H1 (cell line): Measurements from ENCODE around the gene THBD. TPM values are rescaled to one million over a fixed set of nuclear protein-coding genes. Genes with fewer than 3 reads are reported as not detected.

Experiments used
- CTCF ChIA-PET: fragments of 300-600 bp; sonication (Branson Sonifier 250); formaldehyde crosslinking; loops from one replicate; lab custom pipeline; 2021; ENCODE audit not compliant: partially characterized antibody; lab: Charles Lee
- POLR2A ChIA-PET: fragments of 300-600 bp; sonication (Branson Sonifier 250); formaldehyde crosslinking; loops from one replicate; lab custom pipeline; 2021; ENCODE audit warnings: inconsistent platforms; ENCODE audit not compliant: partially characterized antibody; lab: Charles Lee
- DNase-seq, 2 experiments: peaks; one replicate each; pipeline versions ENCODE4 v3.0.0 to v3.0.0-alpha.2; 2010 to 2022; ENCODE audit warnings: low spot score in 2 of 2, low read depth in 1 of 2, mixed read lengths in 1 of 2
- FAIRE-seq: peaks from 2 replicates; lab custom pipeline; 2011; peaks lifted over from hg19 to GRCh38; lab: Jason Lieb, UNC
- H2AFZ ChIP-seq: 2 replicates; pipeline ENCODE4 v1.8.1; 2012; ENCODE audit warnings: low read length, inconsistent platforms
- H2AK5ac ChIP-seq: 2 replicates; pipeline ENCODE4 v1.6.1; 2013; ENCODE audit warnings: low read depth, low read length
- H2BK120ac ChIP-seq: replicated peaks from 2 replicates; pipeline ENCODE3; 2013; ENCODE audit warnings: low read depth, low read length, inconsistent platforms
- H2BK12ac ChIP-seq: 2 replicates; pipeline ENCODE4 v1.6.1; 2013; ENCODE audit warnings: low read depth, low read length
- H2BK15ac ChIP-seq: 2 replicates; pipeline ENCODE4 v1.6.1; 2013; ENCODE audit warnings: low read length
- H2BK20ac ChIP-seq: 2 replicates; pipeline ENCODE4 v1.6.1; 2013; ENCODE audit warnings: low read length
- H2BK5ac ChIP-seq: 2 replicates; pipeline ENCODE4 v1.6.1; 2013; ENCODE audit warnings: low read depth, low read length
- H3K14ac ChIP-seq: 2 replicates; pipeline ENCODE4 v1.6.1; 2013; ENCODE audit warnings: inconsistent platforms; ENCODE audit not compliant: insufficient read length
- H3K18ac ChIP-seq: 2 replicates; pipeline ENCODE4 v1.6.1; 2013; ENCODE audit warnings: low read length; ENCODE audit errors: extremely low read depth
- H3K23ac ChIP-seq: 2 replicates; pipeline ENCODE4 v1.6.1; 2013; ENCODE audit warnings: inconsistent platforms; ENCODE audit not compliant: insufficient read length
- H3K23me2 ChIP-seq: 2 replicates; pipeline ENCODE4 v1.6.1; 2013; ENCODE audit warnings: low read depth, low read length
- H3K27ac ChIP-seq: 2 replicates; pipeline ENCODE4 v1.6.1; 2011; ENCODE audit warnings: low read depth, low read length, inconsistent platforms
- H3K27me3 ChIP-seq, 4 experiments: replicated peaks in 1 of 4; 1 replicate in 1 of 4; 2 replicates in 3 of 4; pipeline versions ENCODE4 v1.6.1 to v1.8.1; 2011 to 2013; ENCODE audit warnings: low read length in 3 of 4, mild to moderate bottlenecking in 3 of 4, inconsistent platforms in 2 of 4, mixed read lengths in 2 of 4, moderate library complexity in 1 of 4; ENCODE audit not compliant: control insufficient read depth in 3 of 4, insufficient read depth in 3 of 4; ENCODE audit errors: extremely low read depth in 1 of 4
- H3K36me3 ChIP-seq, 4 experiments: 2 replicates each; pipeline versions ENCODE4 v1.6.1 to v1.8.1; 2011 to 2013; ENCODE audit warnings: mild to moderate bottlenecking in 4 of 4, low read length in 3 of 4, moderate library complexity in 2 of 4, control low read depth in 1 of 4, inconsistent platforms in 1 of 4; ENCODE audit not compliant: insufficient read depth in 4 of 4, control insufficient read depth in 2 of 4
- H3K4ac ChIP-seq: replicated peaks from 2 replicates; pipeline ENCODE3; 2013; ENCODE audit warnings: low read length, low read depth, mixed read lengths, inconsistent platforms; ENCODE audit not compliant: insufficient read length
- H3K4me1 ChIP-seq, 4 experiments: replicated peaks in 1 of 4; 1 replicate in 1 of 4; 2 replicates in 3 of 4; pipeline versions ENCODE4 v1.6.1 to v1.8.1; 2011 to 2013; ENCODE audit warnings: low read length in 3 of 4, inconsistent platforms in 2 of 4, mixed read lengths in 1 of 4; ENCODE audit not compliant: insufficient read depth in 4 of 4, control insufficient read depth in 3 of 4
- H3K4me2 ChIP-seq, 2 experiments: 2 replicates each; pipeline versions ENCODE4 v1.6.1 to v1.8.1; 2011 to 2013; ENCODE audit warnings: low read depth in 2 of 2, low read length in 2 of 2, control low read depth in 1 of 2, inconsistent platforms in 1 of 2, mild to moderate bottlenecking in 1 of 2; ENCODE audit not compliant: insufficient read depth in 1 of 2
- H3K4me3 ChIP-seq, 4 experiments: fragments of 200-600, 300-600 bp in 1 of 4; sonication (generic), shearing (Covaris generic), sonication (Bioruptor Twin) in 1 of 4; 2 replicates each; pipeline versions ENCODE4 v1.5.1 to v1.8.1; 2011 to 2016; ENCODE audit warnings: low read length in 4 of 4, low read depth in 3 of 4, control low read depth in 2 of 4, inconsistent platforms in 2 of 4, mild to moderate bottlenecking in 2 of 4, mixed read lengths in 1 of 4, moderate library complexity in 1 of 4; ENCODE audit not compliant: insufficient read depth in 2 of 4; ENCODE audit errors: extremely low read depth in 1 of 4
- H3K56ac ChIP-seq: replicated peaks from 2 replicates; pipeline ENCODE3; 2013; ENCODE audit warnings: low read depth, mild to moderate bottlenecking, mixed read lengths, low read length, inconsistent platforms; ENCODE audit not compliant: insufficient read length
- H3K79me1 ChIP-seq: 2 replicates; pipeline ENCODE4 v1.6.1; 2013; ENCODE audit warnings: low read depth, low read length, control low read depth
- H3K79me2 ChIP-seq, 2 experiments: 2 replicates each; pipeline versions ENCODE4 v1.6.1 to v1.8.1; 2012 to 2013; ENCODE audit warnings: low read length in 2 of 2, mild to moderate bottlenecking in 2 of 2, inconsistent platforms in 1 of 2; ENCODE audit not compliant: insufficient read depth in 2 of 2, control insufficient read depth in 1 of 2
- H3K9ac ChIP-seq, 4 experiments: replicated peaks in 1 of 4; 1 replicate in 1 of 4; 2 replicates in 3 of 4; pipeline versions ENCODE4 v1.6.1 to v1.8.1; 2011 to 2013; ENCODE audit warnings: low read depth in 3 of 4, low read length in 3 of 4, control low read depth in 2 of 4, mild to moderate bottlenecking in 2 of 4, moderate library complexity in 2 of 4, inconsistent platforms in 1 of 4; ENCODE audit errors: extremely low read depth in 1 of 4
- H3K9me3 ChIP-seq, 2 experiments: 2 replicates each; pipeline versions ENCODE4 v1.6.1 to v1.8.1; 2012 to 2013; ENCODE audit warnings: mild to moderate bottlenecking in 2 of 2, moderate library complexity in 2 of 2, control low read depth in 1 of 2, inconsistent platforms in 1 of 2, low read depth in 1 of 2, low read length in 1 of 2, mixed read lengths in 1 of 2; ENCODE audit not compliant: insufficient read depth in 2 of 2
- H4K20me1 ChIP-seq, 2 experiments: replicated peaks in 1 of 2; 2 replicates each; pipeline versions ENCODE3 to v1.8.1; 2011 to 2013; ENCODE audit warnings: inconsistent platforms in 2 of 2, low read length in 2 of 2, mild to moderate bottlenecking in 1 of 2; ENCODE audit not compliant: insufficient read depth in 2 of 2, control insufficient read depth in 1 of 2
- H4K5ac ChIP-seq: 2 replicates; pipeline ENCODE4 v1.6.1; 2013; ENCODE audit warnings: low read length, low read depth, mixed read lengths, inconsistent platforms; ENCODE audit not compliant: insufficient read length
- H4K8ac ChIP-seq: 2 replicates; pipeline ENCODE4 v1.8.0; 2013; ENCODE audit warnings: mild to moderate bottlenecking, moderate library complexity, low read length, inconsistent platforms; ENCODE audit not compliant: insufficient read depth; ENCODE audit errors: extremely low read depth
- H4K91ac ChIP-seq: replicated peaks from 2 replicates; pipeline ENCODE3; 2013; ENCODE audit warnings: low read length, mixed read lengths, inconsistent platforms; ENCODE audit not compliant: insufficient read length
- ASH2L ChIP-seq: fragments of 200-600, 300-600 bp; sonication (generic); IDR thresholded peaks from one replicate; pipeline ENCODE4 v1.7.1; 2017; ENCODE audit warnings: low read length
- BCL11A ChIP-seq, 2 experiments: IDR thresholded peaks; one replicate each; pipeline ENCODE4 v1.6.1; 2011; ENCODE audit warnings: low read depth in 2 of 2, low read length in 2 of 2, mild to moderate bottlenecking in 2 of 2
- HDAC6 ChIP-seq: IDR thresholded peaks from one replicate; pipeline ENCODE4 v1.7.1; 2012; ENCODE audit warnings: low read depth, mild to moderate bottlenecking, inconsistent platforms, low read length, moderate library complexity
- KDM4A ChIP-seq: IDR thresholded peaks from one replicate; pipeline ENCODE4 v1.7.1; 2012; ENCODE audit warnings: low read depth, mild to moderate bottlenecking, moderate library complexity, low read length, inconsistent platforms; ENCODE audit not compliant: severe bottlenecking
- MAFK ChIP-seq: IDR thresholded peaks from 2 replicates; pipeline ENCODE4 v1.6.1; 2012; ENCODE audit warnings: low read depth, mild to moderate bottlenecking, improper control_type of control experiment, low read length
- SIN3A ChIP-seq, 2 experiments: IDR thresholded peaks in 1 of 2; conservative IDR thresholded peaks in 1 of 2; 2 replicates each; pipeline ENCODE4 v1.6.1; 2011 to 2012; ENCODE audit warnings: low read length in 2 of 2, improper control_type of control experiment in 1 of 2, low read depth in 1 of 2, mild to moderate bottlenecking in 1 of 2
- SIX5 ChIP-seq: IDR thresholded peaks from 2 replicates; pipeline ENCODE4 v1.6.1; 2011; ENCODE audit warnings: mild to moderate bottlenecking, low read depth, low read length
- TEAD4 ChIP-seq: IDR thresholded peaks from 2 replicates; pipeline ENCODE4 v1.6.1; 2012; ENCODE audit warnings: low read depth, low read length, inconsistent platforms, mixed read lengths
- polyA plus RNA-seq, 7 experiments: library from polyadenylated mRNA; depleted of rRNA in 3 of 7; stranded (reverse) in 5 of 7; unstranded in 2 of 7; fragments of >200 nt in 5 of 7; fragments of 200-250 nt in 2 of 7; gene quantifications; 1 replicate in 5 of 7; 2 replicates in 1 of 7; 4 replicates in 1 of 7; pipeline versions ENCODE4 v1.2.1 to v1.2.3, GENCODE V29; 2011 to 2013; ENCODE audit warnings: missing spikeins in 2 of 7, mixed read lengths in 2 of 7
- total RNA-seq: library from RNA; stranded (reverse); fragmentation: NEBNext Ultra II Directional; extraction: Animal tissue kit (Norgen Biotek cat#: 25700); gene quantifications from 2 replicates; pipeline ENCODE4 v1.2.1, GENCODE V29; 2021
- TF ChIP-seq, protein P1 (sequence below): IDR thresholded peaks from 2 replicates; pipeline ENCODE4 v1.6.1; 2012; ENCODE audit warnings: inconsistent platforms

THBD gene
- total and polyA plus RNA-seq, 2 of the 8 experiments (the other 6 are each of a cell fraction or from before 2014, with no cell fraction given): 0.21 to 0.43 TPM

DNA sequence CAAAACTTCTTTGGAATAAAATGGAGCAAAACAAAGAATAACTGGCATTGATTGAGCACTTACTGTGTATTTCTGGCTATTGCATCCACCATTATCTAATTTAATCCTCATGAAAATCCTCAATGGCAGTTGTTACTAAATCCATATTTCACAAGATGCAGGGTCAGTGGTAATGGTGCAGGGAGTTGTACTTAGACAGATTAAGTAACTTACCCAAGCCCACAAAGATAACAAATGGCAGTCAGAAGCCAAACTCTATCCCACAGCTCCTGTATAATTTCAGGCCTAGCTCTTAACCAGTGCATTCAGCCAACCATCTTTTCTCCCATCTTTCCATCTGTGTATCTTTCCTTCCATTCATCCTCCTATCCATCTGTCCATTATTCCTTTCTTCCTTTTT lies 43.7 kb downstream of the THBD start:
- H2BK12ac ChIP-seq: no peak overlapping the region
- H3K4ac ChIP-seq: no peak overlapping the region
- no peak overlapping the region for H2AFZ ChIP-seq
- no peaks in the 10 kb centered on the region for H3K79me2 ChIP-seq
- no peak overlapping the region for H2BK15ac ChIP-seq
- H4K8ac ChIP-seq: no peak overlapping the region
- H2BK5ac ChIP-seq: no peak overlapping the region
- H3K27ac ChIP-seq: no peak overlapping the region
- H3K4me2 ChIP-seq: no peak overlapping the region
- H3K9me3 ChIP-seq: no peaks in the 10 kb centered on the region
- H3K79me1 ChIP-seq: no peaks in the 10 kb centered on the region
- no peak overlapping the region for H3K18ac ChIP-seq
- H3K23ac ChIP-seq: no peak overlapping the region
- no peak overlapping the region for H4K91ac ChIP-seq
- no peak overlapping the region for H4K5ac ChIP-seq
- no peak overlapping the region for H2AK5ac ChIP-seq
- H2BK20ac ChIP-seq: no peak overlapping the region
- no peaks in the 10 kb centered on the region for H3K23me2 ChIP-seq
- DNase-seq (no peak), FAIRE-seq (no peak)
- no peaks in the 10 kb centered on the region for H3K27me3 ChIP-seq
- H2BK120ac ChIP-seq: no peak overlapping the region
- POLR2A ChIA-PET: no interaction called here
- no peaks in the 10 kb centered on the region for H4K20me1 ChIP-seq
- no peak overlapping the region for H3K4me3 ChIP-seq
- CTCF ChIA-PET: no interaction called here
- H3K14ac ChIP-seq: no peak overlapping the region
- H3K9ac ChIP-seq: no peak overlapping the region
- H3K4me1 ChIP-seq: peaks cover 0 to 4% (median 3%) of the 10 kb centered on the region in 4 experiments; a peak in 3 of 7 replicates
- H3K36me3 ChIP-seq: no peaks in the 10 kb centered on the region
- no peak overlapping the region for H3K56ac ChIP-seq
- TF ChIP-seq TEAD4 (no peak), BCL11A (IDR thresholded peaks at IDR 0.05; ENCODE audit: low read depth in 2 of 2, low read length in 2 of 2) (no peak), SIN3A (conservative IDR thresholded peaks at IDR 0.05 in 1 of 2, IDR thresholded peaks at IDR 0.05 in 1 of 2; ENCODE audit: low read depth in 1 of 2, low read length in 2 of 2) (no peak), KDM4A (no peak), HDAC6 (no peak), MAFK (no peak), ASH2L (no peak), SIX5 (no peak)
- TF ChIP-seq, protein P1, sequence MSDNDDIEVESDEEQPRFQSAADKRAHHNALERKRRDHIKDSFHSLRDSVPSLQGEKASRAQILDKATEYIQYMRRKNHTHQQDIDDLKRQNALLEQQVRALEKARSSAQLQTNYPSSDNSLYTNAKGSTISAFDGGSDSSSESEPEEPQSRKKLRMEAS: no peak
